Choroid plexus epithelial cell (primary cell): ENCODE results near the gene WNT11.

Experiments used
- DNase-seq: peaks from one replicate; pipeline ENCODE4 v3.0.0-alpha.2; 2010; ENCODE audit warnings: low read depth
- H3K4me3 ChIP-seq: 2 replicates; pipeline ENCODE4 v1.5.1; 2011; ENCODE audit warnings: low read depth, mild to moderate bottlenecking, control low read depth, low read length, moderate library complexity
- CTCF ChIP-seq: conservative IDR thresholded peaks from 2 replicates; pipeline ENCODE4 v1.5.1; 2011; ENCODE audit warnings: low read depth, mild to moderate bottlenecking, control low read depth, inconsistent platforms, low read length, moderate library complexity

The WNT11 gene

DNA sequence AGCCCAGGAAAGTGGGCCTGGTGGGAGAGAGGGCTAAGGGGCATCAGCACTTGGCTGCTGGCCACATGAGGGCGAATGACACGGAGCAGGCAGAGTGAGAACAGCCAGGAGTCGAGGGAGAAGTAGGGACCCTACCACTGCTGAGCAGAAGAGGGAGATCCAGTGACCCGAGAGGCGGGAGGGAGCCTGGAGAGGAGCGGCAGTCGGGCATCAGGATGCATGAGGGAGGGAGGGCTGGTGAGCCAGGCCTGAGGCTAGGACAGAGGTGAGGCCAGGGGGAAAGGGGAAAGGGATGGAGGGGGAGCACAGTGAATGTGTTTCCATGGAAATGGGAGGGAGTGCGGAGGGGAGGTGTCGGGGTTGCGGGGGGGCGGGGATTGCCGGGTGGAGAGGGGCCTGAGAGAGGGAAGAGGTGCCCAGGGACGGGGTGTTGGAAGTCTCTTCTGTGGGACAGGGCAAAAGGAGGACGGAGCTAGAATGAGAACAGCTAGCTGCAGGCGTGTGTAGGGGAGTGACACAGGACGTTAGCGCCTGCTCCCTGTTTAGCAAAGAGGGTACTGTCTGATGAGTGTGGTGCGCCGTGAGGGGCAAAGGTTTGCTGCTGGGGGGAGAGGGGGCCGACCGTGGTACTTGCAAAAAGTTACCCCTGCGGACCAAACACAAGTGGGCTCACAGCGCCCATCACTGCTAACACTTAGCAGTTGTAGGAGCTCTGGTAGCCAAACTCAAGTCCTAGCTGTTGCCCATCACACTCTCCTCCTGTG lies 37.1 kb upstream of the WNT11 start:
- H3K4me3 ChIP-seq: no peak overlapping the region
- no peak for TF ChIP-seq CTCF
- DNase-seq: no peak

DNA sequence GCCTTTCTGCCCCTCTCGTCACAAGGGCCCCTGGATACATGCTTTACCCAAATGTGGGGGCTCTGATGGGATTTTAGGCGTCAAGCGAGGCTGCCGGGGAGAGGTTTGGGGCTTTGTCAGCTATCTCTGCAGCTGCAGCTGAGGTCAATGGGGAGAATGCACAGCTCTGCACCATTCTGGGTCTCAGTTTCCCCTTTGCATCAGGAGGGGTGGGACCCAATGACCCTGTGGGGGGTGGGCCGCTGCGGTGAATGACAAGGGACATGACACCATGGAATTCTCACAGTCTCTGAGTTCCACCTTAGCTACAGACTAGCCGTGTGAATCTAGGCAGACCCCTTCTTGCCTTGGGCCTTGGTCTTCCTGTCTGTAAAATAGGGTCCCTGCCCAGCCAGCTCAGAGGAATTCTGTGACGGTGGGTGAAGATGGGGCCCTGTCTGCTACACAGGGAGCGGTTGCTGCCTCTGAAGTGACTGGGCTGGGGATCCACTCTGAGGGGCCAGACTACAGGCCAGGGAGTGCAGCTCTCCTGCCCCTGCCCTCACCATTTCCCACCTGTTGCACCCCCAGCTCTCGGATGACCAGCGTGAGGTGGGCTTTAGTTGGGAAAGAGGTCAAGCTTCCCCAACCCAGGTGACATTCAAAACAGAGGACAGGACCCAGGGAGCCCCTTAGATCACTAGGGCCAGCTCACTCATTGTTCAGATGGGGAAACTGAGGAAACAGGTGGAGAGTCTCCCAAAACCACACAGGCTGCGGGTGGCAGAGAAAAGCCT lies 35.9 kb upstream of the WNT11 start:
- DNase-seq: no peak
- H3K4me3 ChIP-seq: no peak overlapping the region
- no peak for TF ChIP-seq CTCF

GRCh38 chr11:76241243-76242000 lies 35.1 kb upstream of the WNT11 start:
- no peak for TF ChIP-seq CTCF
- no peak for DNase-seq
- H3K4me3 ChIP-seq: no peak overlapping the region

DNA sequence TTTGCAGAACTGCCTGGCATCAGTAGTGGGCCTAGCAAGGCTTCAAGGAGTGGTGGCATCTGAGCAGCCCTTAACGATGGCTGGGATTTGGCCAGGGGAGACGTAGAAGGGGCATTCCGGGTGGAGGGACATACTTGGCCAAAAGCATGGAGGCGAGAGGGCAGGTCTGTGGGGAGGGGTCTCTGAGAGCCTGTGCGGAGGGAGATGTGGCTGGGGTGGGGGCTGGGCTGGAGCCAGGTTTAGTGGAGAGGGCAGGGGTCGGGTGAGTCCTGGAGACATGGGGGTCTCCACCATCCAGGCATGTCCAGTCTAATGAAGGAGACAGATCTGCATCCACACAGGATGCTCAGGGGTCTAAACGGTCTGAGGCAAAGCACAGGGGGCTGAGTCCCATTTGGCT lies 34.4 kb upstream of the WNT11 start:
- no peak for TF ChIP-seq CTCF
- no peak overlapping the region for H3K4me3 ChIP-seq
- DNase-seq: no peak

GRCh38 chr11:76240161-76240540 lies 33.8 kb upstream of the WNT11 start:
- H3K4me3 ChIP-seq: no peak overlapping the region
- DNase-seq: no peak
- TF ChIP-seq CTCF: no peak

- no peak overlapping the region for H3K4me3 ChIP-seq
- TF ChIP-seq CTCF: no peak
- no peak for DNase-seq
Measured at GRCh38 chr11:76239483-76240160, 33.3 kb upstream of the WNT11 start.
